ENCODE measurements around the gene BAK1.
"Not testable (repeated sequence)": the region's sequence is repeated elsewhere in the genome, so short reads cannot be mapped to it uniquely, and the experiment has no call there.

BAK1 gene

GRCh38 chr6:33607784-33608161 lies 27.7 kb upstream of the BAK1 start:
- no peak for DNase-seq

GRCh38 chr6:33607126-33607783 lies 27.2 kb upstream of the BAK1 start:
- no peak for DNase-seq

DNA sequence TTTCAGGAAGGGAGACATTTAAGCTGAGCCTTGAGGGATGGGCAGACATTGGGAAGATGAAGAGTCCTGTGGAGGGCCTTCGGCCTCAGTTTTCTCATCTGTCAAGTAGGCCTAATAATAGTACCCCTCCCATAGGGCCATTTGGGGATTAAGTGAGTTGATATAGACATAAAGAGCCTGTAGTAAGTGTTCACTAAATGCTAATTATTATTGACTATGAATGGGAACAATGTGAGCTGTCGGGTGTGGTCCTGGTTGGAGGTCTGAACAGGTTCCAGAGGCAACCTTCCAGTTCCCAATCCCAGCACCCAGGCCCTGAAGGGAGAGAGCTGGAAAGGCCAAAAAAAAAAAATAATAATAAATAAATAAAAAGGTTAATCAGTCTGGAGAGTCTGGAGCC lies 26.6 kb upstream of the BAK1 start:
- DNase-seq = no peak

- no peak for DNase-seq
Observed at GRCh38 chr6:33604941-33605854, 25.1 kb upstream of the BAK1 start.

GRCh38 chr6:33602180-33602579 lies 22.1 kb upstream of the BAK1 start:
- no peak for DNase-seq

GRCh38 chr6:33600761-33601160 lies 20.7 kb upstream of the BAK1 start:
- DNase-seq = no peak

- peak; percentile 71 for DNase-seq
Observed at GRCh38 chr6:33599413-33599938, 19.4 kb upstream of the BAK1 start.

DNA sequence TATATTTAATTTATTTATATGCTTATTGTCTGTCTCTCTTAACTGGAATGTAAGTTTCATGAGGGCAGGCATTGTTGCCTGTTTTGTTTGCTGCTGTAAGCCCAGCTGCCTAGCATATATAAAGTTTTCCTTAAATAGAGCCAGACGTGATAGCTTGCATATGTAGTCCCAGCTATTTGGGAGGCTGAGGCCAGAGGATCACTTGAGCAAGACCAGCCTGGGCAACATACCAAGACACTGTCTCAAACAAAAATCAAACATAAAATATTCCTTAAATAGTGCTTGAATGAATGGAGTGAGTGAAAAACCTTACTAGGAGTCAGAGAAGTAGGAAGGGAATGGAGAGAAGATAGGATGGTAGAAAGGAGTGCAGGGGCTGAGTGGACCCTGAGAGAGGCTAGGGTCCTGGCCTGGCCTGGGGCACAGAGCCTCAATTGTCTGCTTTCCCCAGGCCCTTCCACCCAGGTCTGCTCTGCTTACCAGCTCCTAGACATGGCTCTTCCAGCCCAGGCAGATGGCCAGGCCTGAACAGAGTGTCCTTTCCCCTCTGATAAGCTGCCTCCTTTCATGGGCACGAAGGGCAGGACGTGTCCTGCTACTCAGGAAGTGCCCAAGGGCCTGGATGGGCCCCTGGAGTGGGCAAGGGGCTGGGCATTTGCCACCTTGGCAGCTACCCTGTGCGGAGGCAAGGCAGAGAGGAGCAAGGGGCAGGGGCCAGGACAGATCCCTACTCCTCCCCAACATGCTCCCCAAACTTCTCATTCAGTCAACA lies 17.7 kb upstream of the BAK1 start:
- DNase-seq = no peak

GRCh38 chr6:33596894-33597293 lies 16.8 kb upstream of the BAK1 start:
- not testable (repeated sequence) for DNase-seq

GRCh38 chr6:33595001-33595846 lies 15.1 kb upstream of the BAK1 start:
- no peak for DNase-seq

DNA sequence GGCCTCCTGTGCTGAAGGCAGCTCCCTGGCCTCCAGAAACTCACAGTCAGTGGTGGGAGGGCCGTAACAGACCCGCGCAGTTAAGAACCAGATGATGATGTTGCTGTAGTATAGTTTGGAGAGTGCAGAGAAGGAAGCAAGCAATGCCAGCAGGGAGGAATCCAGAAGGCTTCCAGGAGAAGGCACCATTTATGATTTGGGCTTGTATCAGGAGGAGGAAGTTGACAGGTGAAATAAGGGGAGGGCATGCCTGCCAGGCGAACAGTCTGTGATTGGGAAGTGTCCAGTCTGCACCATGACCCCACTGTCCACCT lies 13.3 kb upstream of the BAK1 start:
- DNase-seq = no peak

- no peak for DNase-seq
Observed at GRCh38 chr6:33592595-33593413, 12.7 kb upstream of the BAK1 start.

DNA sequence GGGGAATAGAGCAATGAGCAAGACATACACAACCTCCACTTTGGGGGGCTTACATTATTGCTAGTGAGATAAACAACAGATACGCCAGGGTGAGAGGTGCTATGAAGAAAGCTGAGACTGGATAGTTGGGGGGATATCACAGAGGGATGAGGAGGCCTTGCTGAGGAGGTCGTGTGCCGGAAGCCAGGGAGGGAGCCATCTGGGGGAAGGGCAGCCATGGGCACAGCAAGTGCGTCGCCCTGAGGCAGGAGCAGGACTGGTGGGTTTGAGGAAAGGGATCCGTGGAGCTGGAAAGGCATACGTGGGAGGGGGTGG lies 12.2 kb upstream of the BAK1 start:
- no peak for DNase-seq

DNA sequence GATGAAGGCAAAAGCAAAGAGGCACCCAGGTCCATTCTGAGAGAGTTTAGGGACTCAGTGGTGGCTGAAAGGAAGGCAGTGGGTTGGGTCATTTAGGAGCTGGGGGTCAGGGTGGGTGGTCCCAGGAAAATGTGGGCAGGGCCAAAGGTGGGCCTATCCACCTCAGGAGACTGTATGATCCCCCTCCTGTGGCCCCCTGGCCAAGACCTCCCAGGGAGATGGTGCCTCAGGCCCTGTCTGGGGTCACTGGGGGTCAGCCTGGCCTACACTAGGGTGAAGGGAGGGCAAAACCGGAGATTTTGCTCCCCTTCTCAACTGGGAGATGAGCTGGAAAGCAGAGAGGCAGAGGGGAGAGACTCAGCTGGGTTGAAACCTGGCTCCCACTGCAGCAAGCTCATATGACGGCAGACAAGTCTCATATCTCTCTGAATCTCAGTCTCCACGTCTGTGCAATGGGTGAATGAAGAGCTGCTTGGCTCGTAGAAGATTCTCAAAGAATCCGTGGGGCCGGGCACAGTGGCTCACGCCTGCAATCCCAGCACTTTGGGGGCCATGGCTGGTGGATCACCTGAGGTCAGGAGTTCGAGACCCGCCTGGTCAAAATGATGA lies 11.5 kb upstream of the BAK1 start:
- no peak for DNase-seq

- no peak for DNase-seq
Observed at GRCh38 chr6:33590531-33591198, 10.6 kb upstream of the BAK1 start.

DNA sequence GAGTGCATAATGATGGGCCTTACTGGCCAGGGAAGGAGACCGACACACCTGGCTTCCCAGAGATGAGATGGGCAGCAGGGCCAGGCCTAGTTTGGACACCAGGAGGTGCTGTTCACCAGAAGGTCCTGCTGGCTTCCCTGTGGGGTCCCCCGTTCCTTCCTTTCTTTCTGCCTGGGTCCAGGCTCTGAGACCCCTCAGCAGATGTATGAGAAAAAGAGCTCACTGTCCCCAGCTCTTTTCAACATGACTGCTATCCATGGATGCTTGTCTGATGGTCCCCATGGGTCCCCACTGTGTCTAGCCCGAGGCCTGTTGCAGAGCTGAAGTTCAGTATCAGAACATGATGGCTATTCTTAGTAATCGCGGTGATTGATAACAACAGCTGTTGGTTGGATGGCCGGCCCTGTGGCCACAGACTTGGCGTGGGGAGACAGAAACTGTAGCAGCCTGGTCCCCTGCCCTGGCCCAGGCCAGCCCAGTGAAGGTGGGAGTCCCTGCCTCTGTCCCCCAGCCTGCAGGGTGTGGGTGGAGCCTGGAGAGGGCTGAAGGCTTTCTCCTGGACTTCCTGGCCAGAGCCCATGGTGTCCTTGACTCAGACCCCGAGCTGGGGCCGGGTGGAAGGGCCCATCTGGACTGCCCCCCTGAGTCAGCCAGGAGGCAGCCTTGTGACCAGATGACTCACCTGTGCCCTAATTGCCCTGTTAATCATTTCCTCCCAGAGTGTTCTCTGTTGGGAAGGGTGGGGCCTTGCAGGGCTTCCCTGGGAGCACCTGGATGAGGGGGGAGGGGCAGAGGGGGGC lies 9.9 kb upstream of the BAK1 start:
- no peak for DNase-seq

- DNase-seq = no peak
Observed at GRCh38 chr6:33589392-33589730, 9.3 kb upstream of the BAK1 start.

DNA sequence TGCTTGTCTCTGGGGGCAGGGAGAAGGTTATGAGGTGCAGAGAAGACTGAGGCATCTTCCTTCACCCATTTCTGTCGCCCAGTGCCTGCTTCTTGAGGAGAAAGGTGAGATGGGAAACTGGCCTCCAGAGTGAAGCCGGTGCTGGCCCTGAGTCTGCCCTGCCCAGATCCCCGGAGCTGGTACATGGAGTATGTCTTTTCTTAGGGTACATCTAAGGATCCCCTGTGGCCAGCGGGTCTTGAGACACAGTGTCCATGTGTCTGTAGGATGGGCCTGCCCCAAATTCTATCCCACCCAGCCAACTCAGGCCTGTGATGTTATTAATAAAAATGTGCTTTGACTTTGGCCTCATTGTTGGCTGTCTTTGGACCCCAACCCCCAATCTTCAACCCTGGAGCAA lies 8.8 kb upstream of the BAK1 start:
- DNase-seq = no peak

- DNase-seq = no peak
Observed at GRCh38 chr6:33587529-33587928, 7.5 kb upstream of the BAK1 start.

DNA sequence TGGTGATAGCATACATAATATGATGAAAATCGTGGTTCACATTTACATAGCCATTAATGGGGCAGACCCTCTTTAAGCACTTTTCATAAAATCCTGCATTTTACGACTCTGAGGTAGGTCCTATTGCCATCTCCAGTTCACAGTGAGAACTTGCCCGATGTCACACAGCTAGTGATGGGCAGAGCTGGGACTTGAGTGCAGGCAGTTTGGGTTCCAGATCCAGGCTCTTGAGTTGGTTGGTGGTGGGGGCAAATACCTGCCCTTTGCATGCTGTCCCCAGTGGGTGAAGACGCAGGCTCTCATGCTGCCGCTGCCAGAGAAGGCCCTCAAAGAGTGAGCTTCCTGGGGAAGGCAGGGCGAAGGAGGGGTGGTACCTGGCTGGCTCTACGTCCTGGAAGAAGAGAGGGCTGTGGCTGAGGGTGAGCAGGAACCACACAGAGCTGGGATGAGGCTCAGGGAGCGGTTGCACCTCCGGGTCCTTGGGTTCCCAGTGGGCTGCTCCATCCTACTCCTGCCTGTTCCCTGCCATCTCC lies 6.1 kb upstream of the BAK1 start:
- no peak for DNase-seq
